PC-9 (cell line): Measurements from ENCODE around the gene C13orf42.

Experiments used
- CTCF ChIP-seq: fragments of 200-600 bp; sonication (generic); conservative IDR thresholded peaks from 2 replicates; pipeline ENCODE4 v1.6.1; 2017; ENCODE audit warnings: mixed run types, antibody characterized with exemption, mild to moderate bottlenecking, moderate library complexity
- EZH2 ChIP-seq: fragments of 200-600 bp; sonication (generic); IDR thresholded peaks from 2 replicates; pipeline ENCODE4 v1.8.0; 2017; ENCODE audit warnings: antibody characterized with exemption, low read depth

GRCh38 chr13:51146667-51147066 lies 35.6 kb upstream of the C13orf42 start:
- TF ChIP-seq CTCF (no peak), EZH2 (no peak)
